H1 (cell line): Measurements from ENCODE around the gene TAOK1. TPM values are rescaled to one million over a fixed set of nuclear protein-coding genes. Genes with fewer than 3 reads are reported as not detected.
A peak's percentile ranks its signal among the peaks of the same experiment; 100 is the strongest.

Experiments
- CTCF ChIA-PET: fragments of 300-600 bp; sonication (Branson Sonifier 250); formaldehyde crosslinking; loops from one replicate; lab custom pipeline; 2021; ENCODE audit not compliant: partially characterized antibody; lab: Charles Lee
- POLR2A ChIA-PET: fragments of 300-600 bp; sonication (Branson Sonifier 250); formaldehyde crosslinking; loops from one replicate; lab custom pipeline; 2021; ENCODE audit warnings: inconsistent platforms; ENCODE audit not compliant: partially characterized antibody; lab: Charles Lee
- DNase-seq, 2 experiments: peaks; one replicate each; pipeline versions ENCODE4 v3.0.0 to v3.0.0-alpha.2; 2010 to 2022; ENCODE audit warnings: low spot score in 2 of 2, low read depth in 1 of 2, mixed read lengths in 1 of 2
- FAIRE-seq: peaks from 2 replicates; lab custom pipeline; 2011; peaks lifted over from hg19 to GRCh38; lab: Jason Lieb, UNC
- H2AFZ ChIP-seq: 2 replicates; pipeline ENCODE4 v1.8.1; 2012; ENCODE audit warnings: low read length, inconsistent platforms
- H2AK5ac ChIP-seq: 2 replicates; pipeline ENCODE4 v1.6.1; 2013; ENCODE audit warnings: low read depth, low read length
- H2BK120ac ChIP-seq: replicated peaks from 2 replicates; pipeline ENCODE3; 2013; ENCODE audit warnings: low read depth, low read length, inconsistent platforms
- H2BK12ac ChIP-seq: 2 replicates; pipeline ENCODE4 v1.6.1; 2013; ENCODE audit warnings: low read depth, low read length
- H2BK15ac ChIP-seq: 2 replicates; pipeline ENCODE4 v1.6.1; 2013; ENCODE audit warnings: low read length
- H2BK20ac ChIP-seq: 2 replicates; pipeline ENCODE4 v1.6.1; 2013; ENCODE audit warnings: low read length
- H2BK5ac ChIP-seq: 2 replicates; pipeline ENCODE4 v1.6.1; 2013; ENCODE audit warnings: low read depth, low read length
- H3K14ac ChIP-seq: 2 replicates; pipeline ENCODE4 v1.6.1; 2013; ENCODE audit warnings: inconsistent platforms; ENCODE audit not compliant: insufficient read length
- H3K18ac ChIP-seq: 2 replicates; pipeline ENCODE4 v1.6.1; 2013; ENCODE audit warnings: low read length; ENCODE audit errors: extremely low read depth
- H3K23ac ChIP-seq: 2 replicates; pipeline ENCODE4 v1.6.1; 2013; ENCODE audit warnings: inconsistent platforms; ENCODE audit not compliant: insufficient read length
- H3K23me2 ChIP-seq: 2 replicates; pipeline ENCODE4 v1.6.1; 2013; ENCODE audit warnings: low read depth, low read length
- H3K27ac ChIP-seq: 2 replicates; pipeline ENCODE4 v1.6.1; 2011; ENCODE audit warnings: low read depth, low read length, inconsistent platforms
- H3K27me3 ChIP-seq, 4 experiments: replicated peaks in 1 of 4; 1 replicate in 1 of 4; 2 replicates in 3 of 4; pipeline versions ENCODE4 v1.6.1 to v1.8.1; 2011 to 2013; ENCODE audit warnings: low read length in 3 of 4, mild to moderate bottlenecking in 3 of 4, inconsistent platforms in 2 of 4, mixed read lengths in 2 of 4, moderate library complexity in 1 of 4; ENCODE audit not compliant: control insufficient read depth in 3 of 4, insufficient read depth in 3 of 4; ENCODE audit errors: extremely low read depth in 1 of 4
- H3K36me3 ChIP-seq, 4 experiments: 2 replicates each; pipeline versions ENCODE4 v1.6.1 to v1.8.1; 2011 to 2013; ENCODE audit warnings: mild to moderate bottlenecking in 4 of 4, low read length in 3 of 4, moderate library complexity in 2 of 4, control low read depth in 1 of 4, inconsistent platforms in 1 of 4; ENCODE audit not compliant: insufficient read depth in 4 of 4, control insufficient read depth in 2 of 4
- H3K4ac ChIP-seq: replicated peaks from 2 replicates; pipeline ENCODE3; 2013; ENCODE audit warnings: low read length, low read depth, mixed read lengths, inconsistent platforms; ENCODE audit not compliant: insufficient read length
- H3K4me1 ChIP-seq, 4 experiments: replicated peaks in 1 of 4; 1 replicate in 1 of 4; 2 replicates in 3 of 4; pipeline versions ENCODE4 v1.6.1 to v1.8.1; 2011 to 2013; ENCODE audit warnings: low read length in 3 of 4, inconsistent platforms in 2 of 4, mixed read lengths in 1 of 4; ENCODE audit not compliant: insufficient read depth in 4 of 4, control insufficient read depth in 3 of 4
- H3K4me2 ChIP-seq, 2 experiments: 2 replicates each; pipeline versions ENCODE4 v1.6.1 to v1.8.1; 2011 to 2013; ENCODE audit warnings: low read depth in 2 of 2, low read length in 2 of 2, control low read depth in 1 of 2, inconsistent platforms in 1 of 2, mild to moderate bottlenecking in 1 of 2; ENCODE audit not compliant: insufficient read depth in 1 of 2
- H3K4me3 ChIP-seq, 4 experiments: fragments of 200-600, 300-600 bp in 1 of 4; sonication (generic), shearing (Covaris generic), sonication (Bioruptor Twin) in 1 of 4; 2 replicates each; pipeline versions ENCODE4 v1.5.1 to v1.8.1; 2011 to 2016; ENCODE audit warnings: low read length in 4 of 4, low read depth in 3 of 4, control low read depth in 2 of 4, inconsistent platforms in 2 of 4, mild to moderate bottlenecking in 2 of 4, mixed read lengths in 1 of 4, moderate library complexity in 1 of 4; ENCODE audit not compliant: insufficient read depth in 2 of 4; ENCODE audit errors: extremely low read depth in 1 of 4
- H3K56ac ChIP-seq: replicated peaks from 2 replicates; pipeline ENCODE3; 2013; ENCODE audit warnings: low read depth, mild to moderate bottlenecking, mixed read lengths, low read length, inconsistent platforms; ENCODE audit not compliant: insufficient read length
- H3K79me1 ChIP-seq: 2 replicates; pipeline ENCODE4 v1.6.1; 2013; ENCODE audit warnings: low read depth, low read length, control low read depth
- H3K79me2 ChIP-seq, 2 experiments: 2 replicates each; pipeline versions ENCODE4 v1.6.1 to v1.8.1; 2012 to 2013; ENCODE audit warnings: low read length in 2 of 2, mild to moderate bottlenecking in 2 of 2, inconsistent platforms in 1 of 2; ENCODE audit not compliant: insufficient read depth in 2 of 2, control insufficient read depth in 1 of 2
- H3K9ac ChIP-seq, 4 experiments: replicated peaks in 1 of 4; 1 replicate in 1 of 4; 2 replicates in 3 of 4; pipeline versions ENCODE4 v1.6.1 to v1.8.1; 2011 to 2013; ENCODE audit warnings: low read depth in 3 of 4, low read length in 3 of 4, control low read depth in 2 of 4, mild to moderate bottlenecking in 2 of 4, moderate library complexity in 2 of 4, inconsistent platforms in 1 of 4; ENCODE audit errors: extremely low read depth in 1 of 4
- H3K9me3 ChIP-seq, 2 experiments: 2 replicates each; pipeline versions ENCODE4 v1.6.1 to v1.8.1; 2012 to 2013; ENCODE audit warnings: mild to moderate bottlenecking in 2 of 2, moderate library complexity in 2 of 2, control low read depth in 1 of 2, inconsistent platforms in 1 of 2, low read depth in 1 of 2, low read length in 1 of 2, mixed read lengths in 1 of 2; ENCODE audit not compliant: insufficient read depth in 2 of 2
- H4K20me1 ChIP-seq, 2 experiments: replicated peaks in 1 of 2; 2 replicates each; pipeline versions ENCODE3 to v1.8.1; 2011 to 2013; ENCODE audit warnings: inconsistent platforms in 2 of 2, low read length in 2 of 2, mild to moderate bottlenecking in 1 of 2; ENCODE audit not compliant: insufficient read depth in 2 of 2, control insufficient read depth in 1 of 2
- H4K5ac ChIP-seq: 2 replicates; pipeline ENCODE4 v1.6.1; 2013; ENCODE audit warnings: low read length, low read depth, mixed read lengths, inconsistent platforms; ENCODE audit not compliant: insufficient read length
- H4K8ac ChIP-seq: 2 replicates; pipeline ENCODE4 v1.8.0; 2013; ENCODE audit warnings: mild to moderate bottlenecking, moderate library complexity, low read length, inconsistent platforms; ENCODE audit not compliant: insufficient read depth; ENCODE audit errors: extremely low read depth
- H4K91ac ChIP-seq: replicated peaks from 2 replicates; pipeline ENCODE3; 2013; ENCODE audit warnings: low read length, mixed read lengths, inconsistent platforms; ENCODE audit not compliant: insufficient read length
- BACH1 ChIP-seq: IDR thresholded peaks from 2 replicates; pipeline ENCODE4 v1.6.1; 2012; ENCODE audit warnings: low read length, improper control_type of control experiment
- BCL11A ChIP-seq, 2 experiments: IDR thresholded peaks; one replicate each; pipeline ENCODE4 v1.6.1; 2011; ENCODE audit warnings: low read depth in 2 of 2, low read length in 2 of 2, mild to moderate bottlenecking in 2 of 2
- CHD2 ChIP-seq: IDR thresholded peaks from 2 replicates; pipeline ENCODE4 v1.6.1; 2012; ENCODE audit warnings: low read length, improper control_type of control experiment
- CREB1 ChIP-seq: IDR thresholded peaks from 2 replicates; pipeline ENCODE4 v1.6.1; 2012; ENCODE audit warnings: inconsistent platforms
- EP300 ChIP-seq, 2 experiments: IDR thresholded peaks; 1 replicate in 1 of 2; 2 replicates in 1 of 2; pipeline ENCODE4 v1.6.1; 2011 to 2012; ENCODE audit warnings: low read depth in 2 of 2, low read length in 2 of 2, mild to moderate bottlenecking in 2 of 2, borderline replicate concordance in 1 of 2, inconsistent platforms in 1 of 2, moderate library complexity in 1 of 2
- POLR2AphosphoS5 ChIP-seq: IDR thresholded peaks from 2 replicates; pipeline ENCODE4 v1.6.1; 2011; ENCODE audit warnings: low read depth, low read length
- RAD21 ChIP-seq, 2 experiments: IDR thresholded peaks in 1 of 2; conservative IDR thresholded peaks in 1 of 2; 2 replicates each; pipeline ENCODE4 v1.6.1; 2011; ENCODE audit warnings: low read depth in 2 of 2, low read length in 2 of 2, improper control_type of control experiment in 1 of 2, inconsistent platforms in 1 of 2, mild to moderate bottlenecking in 1 of 2, moderate library complexity in 1 of 2
- RNF2 ChIP-seq: fragments of 200-900, 300-1000 bp; sonication (generic); IDR thresholded peaks from 2 replicates; pipeline ENCODE4 v1.7.1; 2016; ENCODE audit warnings: borderline replicate concordance, low read depth, mild to moderate bottlenecking, antibody characterized with exemption, low read length; ENCODE audit not compliant: poor library complexity, severe bottlenecking; ENCODE audit errors: missing control alignments
- SIN3A ChIP-seq, 2 experiments: IDR thresholded peaks in 1 of 2; conservative IDR thresholded peaks in 1 of 2; 2 replicates each; pipeline ENCODE4 v1.6.1; 2011 to 2012; ENCODE audit warnings: low read length in 2 of 2, improper control_type of control experiment in 1 of 2, low read depth in 1 of 2, mild to moderate bottlenecking in 1 of 2
- WGBS, 2 experiments: shearing (Covaris generic) in 1 of 2; methylation state at CpG; one replicate each; pipeline versions ENCODE4 v1.1.6 to v1.1.7; 2013 to 2015; ENCODE audit warnings: low lambda C conversion rate in 2 of 2, mixed read lengths in 2 of 2, inconsistent platforms in 1 of 2, low coverage in 1 of 2, missing lambda C conversion rate in 1 of 2; ENCODE audit not compliant: insufficient replicate concordance in 2 of 2, insufficient coverage in 1 of 2, insufficient read length in 1 of 2; ENCODE audit errors: extremely low coverage in 1 of 2, missing lambda C conversion rate in 1 of 2; 5-methylcytosine and 5-hydroxymethylcytosine counted together
- polyA plus RNA-seq, 7 experiments: library from polyadenylated mRNA; depleted of rRNA in 3 of 7; stranded (reverse) in 5 of 7; unstranded in 2 of 7; fragments of >200 nt in 5 of 7; fragments of 200-250 nt in 2 of 7; gene quantifications; 1 replicate in 5 of 7; 2 replicates in 1 of 7; 4 replicates in 1 of 7; pipeline versions ENCODE4 v1.2.1 to v1.2.3, GENCODE V29; 2011 to 2013; ENCODE audit warnings: missing spikeins in 2 of 7, mixed read lengths in 2 of 7
- total RNA-seq: library from RNA; stranded (reverse); fragmentation: NEBNext Ultra II Directional; extraction: Animal tissue kit (Norgen Biotek cat#: 25700); gene quantifications from 2 replicates; pipeline ENCODE4 v1.2.1, GENCODE V29; 2021

Gene TAOK1
- total and polyA plus RNA-seq, 2 of the 8 experiments (the other 6 are each of a cell fraction or from before 2014, with no cell fraction given): 12.2 to 90.6 TPM

DNA sequence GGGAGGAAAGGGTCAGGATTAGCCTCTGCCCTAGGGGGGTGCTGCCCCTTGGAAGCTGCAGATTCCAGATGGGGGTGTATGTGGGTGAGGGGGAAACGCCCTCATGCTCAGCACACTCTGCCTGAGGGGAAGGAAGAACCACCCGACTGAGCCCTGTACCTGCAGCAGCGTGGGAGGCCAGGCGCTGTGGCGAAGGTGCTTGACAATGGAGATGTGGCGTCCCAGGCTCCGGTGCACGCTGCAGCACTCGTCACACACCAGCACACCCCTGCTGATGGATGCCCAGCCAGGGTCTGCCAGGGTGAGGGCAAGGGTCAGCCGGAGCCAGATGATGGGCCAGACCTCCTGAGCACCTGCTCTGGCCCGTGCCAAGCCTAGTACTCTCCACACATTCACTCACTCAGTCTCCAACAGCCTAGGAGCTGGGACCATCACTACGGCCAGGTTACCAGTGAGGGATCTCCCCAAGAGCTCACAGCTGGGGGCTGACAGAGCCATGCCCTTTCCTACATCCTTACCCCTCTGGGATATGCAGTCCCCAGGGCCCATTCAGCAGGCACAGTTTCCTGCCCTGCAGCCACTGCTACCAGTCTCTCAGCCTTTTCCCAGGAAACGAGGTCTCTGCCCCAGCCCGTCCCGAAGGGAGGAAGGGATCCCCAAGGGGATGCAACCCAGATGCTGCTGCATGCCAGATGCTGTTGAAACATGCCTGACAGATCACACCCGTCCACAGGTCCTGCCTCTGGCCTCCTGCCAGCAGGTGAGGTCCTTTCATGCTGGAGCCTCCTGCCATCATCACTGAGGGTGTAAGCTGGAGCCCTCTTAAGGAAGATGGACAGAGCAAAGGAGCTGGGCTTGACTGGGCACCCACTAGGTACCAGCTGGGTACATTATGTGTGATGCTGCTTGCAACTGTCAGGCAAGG is 193.4 kb downstream of the TAOK1 start:
- TF ChIP-seq CREB1: no peak
- no peak for TF ChIP-seq BCL11A (IDR thresholded peaks at IDR 0.05; ENCODE audit: low read depth in 2 of 2, low read length in 2 of 2)
- no peak for TF ChIP-seq BACH1
- no peak for TF ChIP-seq EP300 (IDR thresholded peaks at IDR 0.05; ENCODE audit: borderline replicate concordance in 1 of 2, low read depth in 2 of 2, low read length in 2 of 2)
- no peak for TF ChIP-seq CHD2
- no peak for TF ChIP-seq POLR2AphosphoS5
- TF ChIP-seq RAD21 (IDR thresholded peaks at IDR 0.05 in 1 of 2, conservative IDR thresholded peaks at IDR 0.05 in 1 of 2; ENCODE audit: low read depth in 2 of 2, low read length in 2 of 2): no peak
- no peak for TF ChIP-seq SIN3A (conservative IDR thresholded peaks at IDR 0.05 in 1 of 2, IDR thresholded peaks at IDR 0.05 in 1 of 2; ENCODE audit: low read depth in 1 of 2, low read length in 2 of 2)
- TF ChIP-seq RNF2: no peak
- Histone ChIP-seq H4K20me1 (peaks cover 12 to 35% of the 10 kb centered on the region in 2 experiments), H4K5ac (no peak overlapping the region), H3K79me1 (peaks cover 19% of the 10 kb centered on the region), H3K36me3 (peaks cover 0 to 6% (median 4%) of the 10 kb centered on the region in 4 experiments; a peak in 2 of 8 replicates), H3K4me2 (0 out of 4 replicates have a peak overlapping the region, but pooled peaks of 1 of the 2 experiments have one; percentile 2), H3K18ac (no peak overlapping the region), H3K56ac (no peak overlapping the region), H2BK20ac (no peak overlapping the region; the same call in 1 of the 2 replicates), H3K9ac (no peak overlapping the region), H2BK120ac (no peak overlapping the region), H2AK5ac (0 out of 2 replicates have a peak overlapping the region, but pooled peaks have one; percentile 26), H4K91ac (peak overlapping the region; percentile 2), H3K79me2 (peaks cover 0 to 39% of the 10 kb centered on the region in 2 experiments; a peak in 2 of 4 replicates), H3K4me1 (peaks cover 7 to 24% (median 19%) of the 10 kb centered on the region in 4 experiments), H3K4ac (no peak overlapping the region), H3K27me3 (no peaks in the 10 kb centered on the region), H3K23ac (no peak overlapping the region), H3K4me3 (no peak overlapping the region), H3K23me2 (peaks cover 4% of the 10 kb centered on the region; the same call in 1 of the 2 replicates), H2BK5ac (peak overlapping the region; percentile 8; the same call in 1 of the 2 replicates), H3K9me3 (no peaks in the 10 kb centered on the region), H4K8ac (no peak overlapping the region; the same call in 1 of the 2 replicates), H2AFZ (no peak overlapping the region), H3K27ac (no peak overlapping the region), H2BK15ac (0 out of 2 replicates have a peak overlapping the region, but pooled peaks have one; percentile 7), H3K14ac (no peak overlapping the region), H2BK12ac (peak overlapping the region; percentile 50; the same call in 1 of the 2 replicates)
- ChIA-PET CTCF (interaction anchor here (4.1 to 15.3 kb wide), 4 partner anchors 9 to 36 kb away, joined by 19 to 193 read pairs (median 126); partner anchors contain the start of genes ABHD15, ANKRD13B, CORO6 and TP53I13), POLR2A (interaction anchor here (1.0 to 5.1 kb wide), 2 partner anchors 8 to 9 kb away, joined by 3 to 19 read pairs; partner anchors contain the start of gene ANKRD13B)
- FAIRE-seq (no peak), DNase-seq (no peak)
- WGBS, 2 experiments: 88% methylated on average over 14 of the region's 16 CpGs; no CpG with 5 or more reads in 1 of the 2 experiments
